HepG2 (cell line): ENCODE data around the gene SMOC1. TPM values are rescaled to one million over a fixed set of nuclear protein-coding genes. Genes with fewer than 3 reads are reported as not detected.

Experiments
- ATAC-seq: fragments of 200-7000 bp; cut with Tn5 transposase; 3 replicates; pipeline ENCODE4 v1.9.1; 2020; ENCODE audit warnings: mild to moderate bottlenecking, moderate library complexity
- BruUV-seq: library from RNA; stranded (reverse); fragments of 400-500 nt; replicated peaks from 2 replicates; lab custom pipeline; 2021; lab: Mats Ljungman, UMichigan
- CTCF ChIA-PET: fragments of 300-600 bp; formaldehyde crosslinking; extraction: SDS; loops from one replicate; lab custom pipeline; 2021; ENCODE audit warnings: low total read pairs, inconsistent platforms, low intra/inter-chr PET ratio; lab: Yijun Ruan, JAX
- POLR2A ChIA-PET: fragments of 350-600 bp; sonication (Branson Sonifier 250); formaldehyde crosslinking; loops from one replicate; lab custom pipeline; 2020; ENCODE audit warnings: antibody characterized with exemption, inconsistent platforms; lab: Yijun Ruan, JAX
- DNase-seq: peaks from one replicate; pipeline ENCODE4 v3.0.0-alpha.2; 2015; ENCODE audit warnings: low spot score
- FAIRE-seq: peaks from 3 replicates; lab custom pipeline; 2011; peaks lifted over from hg19 to GRCh38; lab: Jason Lieb, UNC
- H2AFZ ChIP-seq: one replicate; pipeline ENCODE4 v1.6.1; 2011; ENCODE audit warnings: low read length, inconsistent platforms
- H3K27ac ChIP-seq: fragments of 300-600 bp; 3 replicates; pipeline ENCODE4 v1.8.0; 2011; ENCODE audit warnings: mixed run types, mild to moderate bottlenecking, mixed read lengths, low read length, inconsistent platforms; ENCODE audit not compliant: insufficient read depth; ENCODE audit errors: extremely low read length
- H3K27me3 ChIP-seq, 2 experiments: fragments of 200-600 bp in 1 of 2; 2 replicates in 1 of 2; 3 replicates in 1 of 2; pipeline versions ENCODE4 v1.6.0 to v1.8.0; 2011; ENCODE audit warnings: low read length in 2 of 2, mild to moderate bottlenecking in 2 of 2, moderate library complexity in 2 of 2, inconsistent platforms in 1 of 2; ENCODE audit not compliant: insufficient read depth in 2 of 2, control insufficient read depth in 1 of 2
- H3K36me3 ChIP-seq, 2 experiments: fragments of 200-600 bp in 1 of 2; replicated peaks in 1 of 2; 2 replicates in 1 of 2; 3 replicates in 1 of 2; pipeline versions ENCODE4 v1.5.1 to v1.8.0; 2011; ENCODE audit warnings: low read length in 2 of 2, inconsistent platforms in 1 of 2; ENCODE audit not compliant: insufficient read depth in 2 of 2, control insufficient read depth in 1 of 2
- H3K4me1 ChIP-seq: 2 replicates; pipeline ENCODE4 v1.5.1; 2012; ENCODE audit warnings: low read length, inconsistent platforms; ENCODE audit not compliant: insufficient read depth
- H3K4me2 ChIP-seq: 2 replicates; pipeline ENCODE4 v1.6.0; 2011; ENCODE audit warnings: low read depth, low read length, inconsistent platforms
- H3K4me3 ChIP-seq, 3 experiments: fragments of 200-600 bp in 1 of 3; sonication (generic), shearing (Covaris generic) in 1 of 3; replicated peaks in 1 of 3; 2 replicates each; pipeline ENCODE4 v1.5.1; 2011 to 2016; ENCODE audit warnings: low read length in 3 of 3, inconsistent platforms in 2 of 3, low read depth in 2 of 3, mild to moderate bottlenecking in 2 of 3, control low read depth in 1 of 3, mixed read lengths in 1 of 3; ENCODE audit not compliant: insufficient read depth in 1 of 3
- H3K79me2 ChIP-seq: one replicate; pipeline ENCODE4 v1.6.1; 2011; ENCODE audit warnings: low read length, inconsistent platforms; ENCODE audit not compliant: insufficient read depth
- H3K9ac ChIP-seq: 2 replicates; pipeline ENCODE4 v1.6.0; 2011; ENCODE audit warnings: mild to moderate bottlenecking, low read depth, low read length, inconsistent platforms; ENCODE audit not compliant: insufficient read depth
- H3K9me3 ChIP-seq: 2 replicates; pipeline ENCODE4 v1.5.1; 2012; ENCODE audit warnings: mild to moderate bottlenecking, low read length
- H4K20me1 ChIP-seq: 2 replicates; pipeline ENCODE4 v1.6.0; 2011; ENCODE audit warnings: inconsistent platforms, mild to moderate bottlenecking, low read length, moderate library complexity; ENCODE audit not compliant: insufficient read depth
- BCL6 ChIP-seq: IDR thresholded peaks from 2 replicates; pipeline ENCODE4 v1.6.1; 2016; ENCODE audit warnings: missing genetic modification reagents, missing compliant biosample characterization
- GTF3A ChIP-seq: sonication (generic); formaldehyde crosslinking; conservative IDR thresholded peaks from 2 replicates; pipeline ENCODE4 v1.4.0; 2020; ENCODE audit warnings: mild to moderate bottlenecking, missing genetic modification reagents
- HNF4A ChIP-seq: sonication (generic); formaldehyde crosslinking; IDR thresholded peaks from 2 replicates; pipeline ENCODE4 v1.4.0; 2020; ENCODE audit warnings: missing genetic modification reagents
- MTF1 ChIP-seq: sonication (generic); formaldehyde crosslinking; IDR thresholded peaks from 2 replicates; pipeline ENCODE4 v1.5.0; 2020; ENCODE audit warnings: missing genetic modification reagents
- XRCC5 ChIP-seq: fragments of 200-400 bp; formaldehyde crosslinking; optimal IDR thresholded peaks from 2 replicates; pipeline ENCODE3; 2017; ENCODE audit warnings: mild to moderate bottlenecking, low read length
- ZNF383 ChIP-seq: sonication (generic); formaldehyde crosslinking; IDR thresholded peaks from 2 replicates; pipeline ENCODE4 v1.4.0; 2020; ENCODE audit warnings: missing genetic modification reagents, mild to moderate bottlenecking, borderline replicate concordance
- WGBS: methylation state at CpG from one replicate; pipeline ENCODE4 v1.1.6; 2017; ENCODE audit warnings: low lambda C conversion rate; 5-methylcytosine and 5-hydroxymethylcytosine counted together
- in situ Hi-C: cut with HindIII; loops from 2 replicates; pipeline ENCODE4 v1.10.0; 2017; ENCODE audit warnings: low pct_unique_long_range_greater_than_20kb; ENCODE audit not compliant: extremely low pct_ligation_motif_present
- intact Hi-C: fragments of 100-400 bp; cut with micrococcal nuclease; formaldehyde crosslinking; loops from one replicate; pipeline ENCODE4 v1.10.0; 2022; ENCODE audit not compliant: unreplicated experiment
- polyA plus RNA-seq, 8 experiments: library from polyadenylated mRNA; depleted of rRNA in 3 of 8; stranded (reverse) in 7 of 8; unstranded in 1 of 8; fragments of >200 nt; fragmentation: Illumina TruSeq in 4 of 8; extraction: Trizol in 4 of 8; gene quantifications; 2 replicates each; pipeline versions ENCODE4 v1.2.1 to v1.2.3, GENCODE V29; 2011 to 2016; ENCODE audit warnings: low read depth in 4 of 8, missing spikeins in 1 of 8, mixed read lengths in 1 of 8; ENCODE audit not compliant: insufficient read depth in 1 of 8
- total RNA-seq, 5 experiments: library from RNA; depleted of rRNA; stranded (reverse); fragments of >200 nt; fragmentation: Illumina TruSeq; extraction: Trizol; gene quantifications; 2 replicates each; pipeline ENCODE4 v1.2.3, GENCODE V29; 2016; ENCODE audit warnings: low read depth in 1 of 5

SMOC1 gene
- total and polyA plus RNA-seq, 2 of the 13 experiments (the other 11 are each of a cell fraction or from before 2014, with no cell fraction given): 17.8 to 35.6 TPM

DNA sequence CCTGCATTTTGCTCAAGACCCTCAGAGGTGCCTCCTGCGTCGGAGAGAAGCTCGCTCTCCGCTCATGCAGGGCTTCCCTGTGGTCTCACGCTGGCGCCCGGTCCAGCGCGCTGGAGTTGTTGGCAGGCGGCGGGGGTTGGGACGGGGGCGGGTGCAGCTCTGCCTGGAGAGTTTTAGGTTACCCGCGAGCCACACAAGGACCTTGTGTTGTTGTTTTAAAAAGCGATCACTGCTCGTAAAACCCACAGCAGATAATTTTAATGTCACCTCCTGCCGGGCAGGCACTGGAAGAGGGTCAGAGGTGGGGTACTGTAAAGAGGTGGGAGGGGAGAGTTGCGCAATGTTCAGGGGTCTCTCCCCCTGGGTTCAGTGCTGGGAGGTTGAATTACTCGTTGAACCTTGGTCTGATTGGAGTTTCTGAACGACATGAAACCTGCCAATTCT lies 850 bp downstream of the SMOC1 start (continued):
- TF ChIP-seq XRCC5 (peak; percentile 18), MTF1 (CRISPR knock-in tag) (no peak), GTF3A (CRISPR knock-in tag) (no peak), HNF4A (CRISPR knock-in tag) (peak; percentile 74)

- POLR2A ChIA-PET: interaction anchor here (2.2 to 2.6 kb wide), 2 partner anchors 15 to 21 kb away, joined by 5 to 21 read pairs; no protein-coding TSS in a partner anchor
- Histone ChIP-seq H3K4me1 (peaks cover 65% of the 10 kb centered on the region), H3K36me3 (no peaks in the 10 kb centered on the region), H3K79me2 (peaks cover 57% of the 10 kb centered on the region), H3K4me2 (peak overlapping the region; percentile 75), H3K27ac (peak overlapping the region; percentile 71), H2AFZ (no peak overlapping the region), H4K20me1 (no peaks in the 10 kb centered on the region; the same call in none of the 2 replicates), H3K9ac (peak overlapping the region; percentile 79; the same call in 1 of the 2 replicates), H3K4me3 (peak overlapping the region; percentile 76 to 91 (median 90)), H3K9me3 (no peaks in the 10 kb centered on the region), H3K27me3 (no peaks in the 10 kb centered on the region; a peak in 1 of 5 replicates)
- WGBS: 71% methylated on average over 4 of the region's 5 CpGs
- ATAC-seq (no peak), FAIRE-seq (no peak), DNase-seq (no peak)
- CTCF ChIA-PET: no interaction called here
- in situ Hi-C loops (no loop called here), intact Hi-C loops (loop anchor here (10.0 kb wide), 1 partner anchor 66 kb away; no protein-coding TSS in a partner anchor)
- BruUV-seq: TSS peak; percentile 48
- TF ChIP-seq ZNF383 (CRISPR knock-in tag) (no peak), BCL6 (CRISPR knock-in tag) (peak; percentile 41; the same call in 1 of the 2 replicates)
- TF ChIP-seq, all 625 proteins: peak for 1
These were observed 1.7 kb downstream of the SMOC1 start for GRCh38 chr14:69880893-69881292.
